Measurements from ENCODE around the gene CXCL9.
"Not testable (repeated sequence)": the region's sequence is repeated elsewhere in the genome, so short reads cannot be mapped to it uniquely, and the experiment has no call there.

The CXCL9 gene

DNA sequence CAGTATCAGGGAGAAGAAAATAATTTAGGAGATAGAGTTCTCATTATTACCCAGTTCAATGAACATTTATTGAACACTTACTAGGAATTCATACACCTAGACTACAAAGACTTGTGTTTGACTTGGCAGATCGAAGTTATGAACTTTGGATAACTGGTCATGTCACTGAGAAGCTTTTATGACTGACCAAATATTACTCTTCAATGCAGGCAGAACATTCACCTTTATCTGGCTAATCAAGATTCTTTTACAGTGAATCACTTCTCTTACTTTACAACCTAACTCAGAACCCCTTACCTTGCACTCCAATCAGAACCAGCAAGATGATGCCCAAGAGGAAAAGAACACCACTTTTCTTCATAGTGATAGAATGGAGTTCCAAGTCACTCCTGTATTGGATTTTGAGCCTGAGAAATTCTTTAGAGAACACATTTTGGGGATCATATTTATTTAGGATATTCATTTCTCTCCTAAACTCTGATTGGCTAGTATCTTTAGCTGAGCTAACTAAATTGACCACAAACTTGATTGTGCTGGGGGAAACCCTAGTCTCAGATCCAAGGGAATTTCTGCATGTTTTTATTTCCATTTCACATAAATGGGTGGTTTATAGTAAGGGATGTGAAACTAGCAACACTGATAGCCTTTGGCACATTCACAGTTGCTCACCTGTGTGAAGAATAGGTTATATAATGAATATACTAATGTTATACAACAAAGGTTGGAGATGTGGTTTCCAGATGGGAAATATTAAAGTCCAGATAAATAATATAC is at the start of gene CXCL9:
Gene CXCL9, minus strand, starts transcription at position 421 of the 774 bp plus-strand sequence. Its CDS starts 60 bp downstream, at position 361.
- no peak for DNase-seq

DNA sequence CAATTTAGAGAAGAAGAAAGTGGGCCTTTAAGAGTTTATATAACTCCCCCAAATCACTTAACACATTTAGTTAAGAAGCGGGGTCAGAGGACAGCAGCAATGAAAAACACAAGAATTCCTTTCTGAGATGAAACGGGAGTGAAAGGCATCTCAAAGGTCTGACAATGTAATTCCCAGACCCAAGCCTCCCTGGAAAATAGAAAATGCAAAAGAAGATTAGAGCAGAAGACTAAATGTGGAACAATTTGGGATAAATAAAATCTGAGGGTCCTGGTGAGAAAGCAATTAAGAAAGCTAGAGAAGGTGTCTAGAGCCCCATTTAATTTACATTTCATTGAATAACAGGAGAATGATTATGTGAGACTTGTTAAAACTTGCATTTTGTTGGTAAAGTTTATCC is 48.1 kb upstream of the CXCL9 start:
- no peak for DNase-seq

DNA sequence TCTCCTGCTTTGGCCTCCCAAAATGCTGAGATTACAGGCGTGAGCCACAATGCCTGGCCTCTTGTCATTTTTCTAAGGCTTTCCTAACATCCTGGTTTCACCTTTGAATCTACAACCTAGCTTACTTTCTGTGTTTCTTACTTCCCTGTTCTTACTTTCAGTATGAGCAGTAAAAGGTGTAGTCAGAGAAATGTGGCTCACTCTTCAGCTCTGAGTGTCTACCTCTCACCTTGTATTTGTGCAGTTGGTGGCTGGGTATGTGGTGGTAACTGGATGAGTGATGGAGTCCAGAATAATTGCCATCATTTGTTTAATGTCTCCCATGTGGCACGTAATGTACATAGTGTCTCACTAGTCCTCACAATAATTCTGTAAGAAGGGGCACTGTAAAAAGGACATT is 47.7 kb upstream of the CXCL9 start:
- DNase-seq, result no peak

DNA sequence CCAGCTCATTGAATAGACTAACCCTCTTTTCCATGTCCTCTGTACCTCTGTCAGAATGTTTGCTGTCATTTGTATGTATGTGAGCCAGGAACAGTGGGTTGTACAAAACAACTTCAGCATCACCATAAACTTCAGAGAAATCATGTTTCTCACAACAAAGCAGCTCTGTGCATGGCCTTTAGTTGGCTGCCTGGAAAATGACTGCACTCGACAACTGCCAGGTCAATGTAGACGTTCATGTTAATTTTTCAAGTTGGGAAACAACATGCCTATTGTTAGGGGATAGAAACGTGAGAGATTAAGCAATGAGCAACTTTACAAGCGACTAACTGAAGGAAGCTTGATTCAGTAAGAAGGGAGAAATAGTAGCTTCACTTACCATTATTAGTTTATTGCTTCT is 46.4 kb upstream of the CXCL9 start:
- DNase-seq, result no peak

DNA sequence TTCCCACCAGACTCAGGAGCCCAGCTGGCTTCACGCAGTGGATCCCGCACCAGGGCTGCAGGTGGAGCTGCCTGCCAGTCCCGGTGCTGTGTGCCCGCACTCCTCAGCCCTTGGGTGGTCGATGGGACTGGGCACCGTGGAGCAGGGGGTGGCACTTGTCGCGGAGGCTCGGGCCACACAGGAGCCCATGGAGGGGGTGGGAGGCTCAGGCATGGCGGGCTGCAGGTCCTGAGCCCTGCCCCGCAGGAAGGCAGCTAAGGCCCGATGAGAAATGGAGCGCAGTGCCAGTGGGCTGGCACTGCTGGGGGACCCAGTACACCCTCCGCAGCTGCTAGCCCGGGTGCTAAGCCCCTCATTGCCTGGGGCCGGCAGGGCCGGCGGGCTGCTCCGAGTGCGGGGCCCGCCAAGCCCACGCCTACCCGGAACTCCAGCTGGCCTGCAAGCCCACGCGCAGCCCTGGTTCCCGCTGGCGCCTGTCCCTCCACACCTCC is 43.3 kb upstream of the CXCL9 start:
- DNase-seq, result not testable (repeated sequence)

DNA sequence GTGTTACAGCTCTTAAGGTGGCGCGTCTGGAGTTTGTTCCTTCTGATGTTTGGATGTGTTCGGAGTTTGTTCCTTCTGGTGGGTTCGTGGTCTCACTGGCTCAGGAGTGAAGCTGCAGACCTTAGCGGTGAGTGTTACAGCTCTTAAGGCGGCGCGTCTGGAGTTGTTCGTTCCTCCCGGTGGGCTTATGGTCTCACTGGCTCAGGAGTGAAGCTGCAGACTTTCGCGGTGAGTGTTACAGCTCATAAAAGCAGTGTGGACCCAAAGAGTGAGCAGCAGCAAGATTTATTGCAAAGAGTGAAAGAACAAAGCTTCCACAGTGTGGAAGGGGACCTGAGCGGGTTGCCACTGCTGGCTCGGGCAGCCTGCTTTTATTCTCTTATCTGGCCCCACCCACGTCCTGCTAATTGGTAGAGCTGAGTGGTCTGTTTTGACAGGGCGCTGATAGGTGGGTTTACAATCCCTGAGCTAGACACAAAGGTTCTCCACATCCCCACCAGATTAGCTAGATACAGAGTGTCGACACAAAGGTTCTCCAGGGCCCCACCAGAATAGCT is 42.6 kb upstream of the CXCL9 start:
- not testable (repeated sequence) for DNase-seq

DNA sequence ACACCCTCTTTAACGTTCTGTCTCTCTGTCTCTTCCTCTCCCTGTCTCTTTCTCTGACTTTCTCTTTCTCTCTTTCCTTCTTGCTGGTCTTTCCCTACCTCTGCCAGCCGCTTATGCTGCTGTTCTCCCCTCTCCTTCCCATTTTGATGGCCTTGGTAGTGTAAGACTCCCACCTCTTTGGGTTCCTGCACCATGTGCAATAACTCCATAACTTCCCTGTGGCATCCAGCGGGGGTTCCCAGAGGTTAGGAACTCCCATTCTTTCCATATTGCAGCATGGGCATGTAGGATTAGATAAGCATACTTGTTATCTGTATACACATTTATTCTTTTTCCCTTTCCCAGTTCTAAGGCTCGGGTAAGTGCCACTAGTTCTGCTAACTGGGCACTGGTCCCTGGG is 37.4 kb upstream of the CXCL9 start:
- DNase-seq, result not testable (repeated sequence)

DNA sequence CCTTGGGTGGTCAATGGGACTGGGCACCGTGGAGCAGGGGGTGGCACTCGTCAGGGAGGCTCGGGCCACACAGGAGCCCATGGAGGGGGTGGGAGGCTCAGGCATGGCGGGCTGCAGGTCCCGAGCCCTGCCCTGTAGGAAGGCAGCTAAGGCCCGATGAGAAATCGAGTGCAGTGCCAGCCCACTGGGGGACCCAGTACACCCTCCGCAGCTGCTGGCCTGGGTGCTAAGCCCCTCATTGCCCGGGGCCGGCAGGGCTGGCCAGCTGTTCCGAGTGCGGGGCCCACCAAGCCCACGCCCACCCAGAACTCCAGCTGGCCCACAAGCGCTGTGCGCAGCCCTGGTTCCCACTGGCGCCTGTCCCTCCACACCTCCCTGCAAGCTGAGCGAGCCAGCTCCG is 36.0 kb upstream of the CXCL9 start:
- DNase-seq, result not testable (repeated sequence)

DNA sequence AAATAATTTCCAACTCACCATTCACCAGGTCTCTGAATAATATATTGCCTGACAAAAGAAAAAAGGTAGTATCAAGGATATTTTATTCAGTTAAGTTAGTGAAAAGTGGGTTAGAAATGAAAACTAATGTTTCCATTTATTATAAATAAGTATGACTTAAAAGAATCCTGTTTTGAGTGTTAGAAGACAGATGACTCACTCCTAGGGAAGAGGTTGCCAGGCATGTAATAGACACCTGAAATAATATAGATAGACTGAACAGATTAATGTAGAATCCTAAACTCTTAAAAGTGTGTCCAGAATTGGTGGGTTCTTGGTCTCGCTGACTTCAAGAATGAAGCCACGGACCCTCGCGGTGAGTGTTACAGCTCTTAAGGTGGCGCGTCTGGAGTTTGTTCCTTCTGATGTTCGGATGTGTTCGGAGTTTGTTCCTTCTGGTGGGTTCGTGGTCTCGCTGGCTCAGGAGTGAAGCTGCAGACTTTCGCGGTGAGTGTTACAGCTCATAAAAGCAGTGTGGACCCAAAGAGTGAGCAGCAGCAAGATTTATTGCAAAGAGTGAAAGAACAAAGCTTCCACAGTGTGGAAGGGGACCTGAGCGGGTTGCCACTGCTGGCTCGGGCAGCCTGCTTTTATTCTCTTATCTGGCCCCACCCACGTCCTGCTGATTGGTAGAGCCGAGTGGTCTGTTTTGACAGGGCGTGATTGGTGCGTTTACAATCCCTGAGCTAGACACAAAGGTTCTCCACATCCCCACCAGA is 35.1 kb upstream of the CXCL9 start:
- DNase-seq, result not testable (repeated sequence)

DNA sequence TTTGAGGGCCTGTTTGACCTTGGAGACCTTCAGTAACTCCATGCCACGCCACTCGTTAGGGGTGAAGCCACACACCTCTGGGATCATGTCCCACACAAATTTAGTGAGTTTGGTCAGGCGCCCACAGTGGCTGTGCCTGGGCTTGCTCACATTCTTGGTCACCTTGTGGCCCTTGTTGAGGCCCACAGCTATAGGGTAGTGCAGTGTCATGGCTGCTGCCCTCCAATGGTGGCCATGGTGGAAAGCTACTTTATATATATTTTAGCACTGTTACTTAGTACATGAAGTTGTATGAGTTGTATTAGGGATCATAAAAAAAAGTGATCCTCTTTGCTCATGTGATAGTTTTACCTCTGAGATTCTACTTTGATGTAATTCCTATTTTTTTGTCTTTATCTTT is 29.5 kb upstream of the CXCL9 start:
- no peak for DNase-seq

DNA sequence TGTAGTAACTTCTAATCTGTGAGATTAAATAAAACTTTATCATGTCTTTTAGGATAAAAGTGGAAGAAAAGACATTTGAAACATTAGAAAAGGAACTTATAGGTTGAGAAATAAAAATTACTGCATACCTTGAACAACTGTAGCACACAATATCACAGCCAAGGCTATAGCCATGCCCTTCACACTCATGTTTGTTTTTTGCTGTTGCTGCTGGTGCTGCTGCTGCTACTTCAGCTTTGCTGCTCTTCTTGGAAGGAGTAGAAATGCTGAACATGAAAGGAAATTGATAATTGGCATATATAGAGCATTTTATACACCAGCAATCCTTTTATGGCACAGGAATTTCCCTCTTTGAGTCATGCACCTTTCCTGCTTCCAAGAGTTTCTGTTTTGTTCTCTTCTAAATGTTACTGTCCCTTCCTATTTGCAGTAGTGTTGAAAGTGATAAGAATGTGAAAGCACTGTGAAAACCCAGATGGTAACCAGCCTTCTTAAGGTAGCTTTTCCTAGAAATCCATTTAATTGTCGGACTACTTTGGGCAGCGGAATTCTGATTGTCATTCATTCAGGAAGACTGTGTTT is 28.6 kb upstream of the CXCL9 start, which contains the start of gene CXCL11:
Gene CXCL11, minus strand, starts transcription at position 272 of the 582 bp plus-strand sequence. Its CDS starts 83 bp downstream, at position 189.
- no peak for DNase-seq

DNA sequence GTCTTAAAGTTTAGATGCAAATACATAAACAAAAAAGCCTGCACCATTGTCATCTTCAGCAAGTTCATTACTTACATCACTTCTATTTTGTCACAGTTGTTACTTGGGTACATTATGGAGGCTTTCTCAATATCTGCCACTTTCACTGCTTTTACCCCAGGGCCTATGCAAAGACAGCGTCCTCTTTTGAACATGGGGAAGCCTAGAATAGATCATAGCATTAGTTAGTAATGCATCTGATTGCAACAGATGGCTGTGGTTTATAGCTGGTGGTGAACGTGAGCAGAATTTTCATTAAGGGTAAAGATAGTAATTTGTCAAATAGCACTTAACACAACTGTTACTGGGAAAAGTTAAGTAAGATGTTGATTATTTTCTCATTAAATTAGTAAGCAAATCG is 27.8 kb upstream of the CXCL9 start:
- no peak for DNase-seq

DNA sequence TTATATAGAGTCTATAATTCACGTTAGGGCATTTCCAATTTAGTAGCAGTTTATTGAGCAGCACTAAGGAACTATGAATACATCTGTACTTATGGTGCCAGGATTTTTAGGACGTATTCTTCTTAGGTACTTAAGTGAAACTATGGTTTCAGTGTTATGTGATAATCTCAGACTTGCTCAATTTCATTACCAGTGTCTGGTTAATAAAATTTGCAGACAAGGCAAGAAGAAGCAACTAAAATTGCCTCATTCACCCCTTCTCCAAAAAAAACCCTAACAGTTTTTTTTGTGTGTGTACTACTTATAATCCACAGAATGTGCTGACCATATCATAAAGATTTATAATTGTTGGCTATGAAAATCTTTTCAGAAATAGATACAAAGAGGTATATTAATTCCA is 22.0 kb upstream of the CXCL9 start:
- DNase-seq, result no peak

DNA sequence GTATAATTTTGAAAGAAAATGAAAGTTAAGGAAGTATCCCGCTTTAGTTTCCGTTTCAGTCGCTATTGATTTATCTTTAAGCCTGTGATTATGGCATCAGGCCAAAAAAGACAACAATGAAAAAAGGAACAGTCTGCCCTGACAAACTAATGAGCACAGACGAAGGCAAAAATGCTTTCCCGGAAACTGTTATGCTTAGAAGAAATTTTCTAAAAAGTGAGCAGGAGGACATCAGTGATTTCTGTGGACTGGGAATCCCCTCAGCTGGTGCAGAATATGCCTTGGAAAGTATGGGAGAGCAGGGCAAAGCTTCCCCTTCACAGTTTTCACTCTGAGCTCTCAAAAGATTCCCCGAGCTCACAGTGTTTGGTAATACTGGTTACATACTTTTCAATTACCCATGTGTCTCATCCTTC is 21.0 kb upstream of the CXCL9 start:
- DNase-seq, result no peak

DNA sequence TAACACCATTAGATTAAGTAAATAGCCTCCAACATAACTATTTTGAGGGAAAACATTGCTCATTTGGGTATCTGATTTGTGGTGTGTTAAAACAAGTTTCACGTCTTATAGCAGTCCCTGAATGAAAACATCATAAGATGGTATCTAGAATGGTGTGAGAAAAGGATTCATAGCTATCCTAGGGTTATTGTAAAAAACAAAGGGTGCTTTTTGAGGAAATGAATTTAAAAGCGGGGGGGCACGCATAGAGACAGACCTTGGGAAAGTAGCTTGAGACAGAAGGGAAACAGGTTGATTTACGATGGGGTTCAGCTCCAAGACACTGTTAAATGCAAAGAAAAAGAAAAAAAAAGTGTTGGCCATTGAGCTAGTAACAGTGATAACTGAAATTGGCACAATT is 16.8 kb upstream of the CXCL9 start:
- no peak for DNase-seq

DNA sequence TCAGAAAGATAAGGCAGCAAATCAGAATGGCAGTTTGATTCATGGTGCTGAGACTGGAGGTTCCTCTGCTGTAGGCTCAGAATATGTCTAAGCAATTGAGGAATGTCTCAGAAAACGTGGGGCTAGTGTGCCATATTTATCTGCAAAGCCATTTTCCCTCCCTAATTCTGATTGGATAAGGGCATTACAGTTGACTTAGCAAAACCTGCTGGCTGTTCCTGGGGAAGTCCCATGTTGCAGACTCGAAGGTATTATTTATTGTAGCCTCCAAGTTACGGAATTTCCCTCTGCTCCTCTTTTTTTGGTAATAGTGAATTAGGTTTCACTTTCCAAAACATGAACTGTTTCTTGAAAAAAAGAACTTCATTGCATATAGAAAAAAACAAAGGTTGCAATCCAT is 16.1 kb upstream of the CXCL9 start, which contains the start of gene CXCL10:
Gene CXCL10, minus strand, starts transcription at position 109 of the 400 bp plus-strand sequence. Its CDS starts 66 bp downstream, at position 43.
- no peak for DNase-seq

DNA sequence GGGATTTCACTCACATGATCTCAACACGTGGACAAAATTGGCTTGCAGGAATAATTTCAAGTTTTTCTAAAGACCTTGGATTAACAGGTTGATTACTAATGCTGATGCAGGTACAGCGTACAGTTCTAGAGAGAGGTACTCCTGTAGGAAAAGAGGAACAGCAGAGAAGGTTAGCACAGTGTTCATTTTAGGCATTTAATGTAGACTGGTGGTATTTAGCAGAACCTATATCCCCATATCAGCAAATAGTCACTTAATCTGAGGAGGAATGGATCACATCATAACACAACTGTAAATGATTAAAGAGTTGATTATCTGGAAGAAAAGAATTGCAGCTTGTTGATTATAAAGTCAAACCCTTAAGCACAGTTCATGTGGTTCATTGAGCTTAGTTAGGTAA is 15.4 kb upstream of the CXCL9 start:
- DNase-seq, result no peak

DNA sequence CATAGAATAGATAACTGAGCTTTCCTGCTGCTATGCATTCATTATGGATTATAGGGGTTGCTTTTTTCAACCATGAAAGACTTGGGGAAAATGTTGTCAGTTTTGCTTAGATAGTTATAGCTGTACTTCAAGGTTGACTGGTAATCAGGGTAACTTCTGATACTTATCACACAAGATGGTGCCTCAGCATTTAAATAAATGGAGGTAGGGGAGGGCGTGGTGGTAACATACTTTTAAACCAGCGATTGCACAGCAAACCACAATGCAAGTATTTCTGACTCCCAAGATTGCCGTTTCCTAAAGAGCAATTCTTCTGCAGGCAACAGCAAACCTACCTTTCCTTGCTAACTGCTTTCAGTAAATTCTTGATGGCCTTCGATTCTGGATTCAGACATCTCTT is 14.7 kb upstream of the CXCL9 start:
- DNase-seq, result no peak

DNA sequence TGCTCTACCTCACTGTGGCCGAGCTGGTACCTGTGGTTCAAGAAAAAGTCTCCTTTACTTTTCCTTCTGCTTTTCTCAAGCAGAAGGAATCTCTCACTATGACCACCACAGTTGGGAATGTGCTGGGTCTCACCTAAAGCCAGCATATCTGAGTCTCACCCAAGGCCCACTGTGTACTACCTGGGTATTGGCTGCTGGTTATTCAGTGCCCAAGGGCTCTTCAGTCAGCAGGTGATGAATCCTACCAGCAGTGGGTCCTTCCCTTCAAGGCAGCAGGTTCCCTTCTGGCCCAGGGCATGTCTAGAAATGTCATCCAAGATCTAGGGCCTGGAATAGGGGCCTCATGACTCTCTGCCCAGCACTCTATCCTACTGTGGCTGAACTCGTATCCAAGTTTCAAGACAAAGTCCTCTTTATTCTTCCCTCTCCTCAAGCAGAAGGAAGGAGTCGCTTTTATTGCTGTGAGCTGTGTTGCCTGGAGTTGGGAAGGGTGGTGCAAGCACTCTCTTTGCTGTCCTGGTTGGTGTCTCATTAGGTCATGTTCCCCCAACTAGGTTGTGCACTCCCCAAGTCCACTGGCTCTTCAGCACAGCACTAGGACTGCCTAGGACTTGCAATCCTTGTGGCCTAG is 9.9 kb upstream of the CXCL9 start:
- DNase-seq, result no peak

DNA sequence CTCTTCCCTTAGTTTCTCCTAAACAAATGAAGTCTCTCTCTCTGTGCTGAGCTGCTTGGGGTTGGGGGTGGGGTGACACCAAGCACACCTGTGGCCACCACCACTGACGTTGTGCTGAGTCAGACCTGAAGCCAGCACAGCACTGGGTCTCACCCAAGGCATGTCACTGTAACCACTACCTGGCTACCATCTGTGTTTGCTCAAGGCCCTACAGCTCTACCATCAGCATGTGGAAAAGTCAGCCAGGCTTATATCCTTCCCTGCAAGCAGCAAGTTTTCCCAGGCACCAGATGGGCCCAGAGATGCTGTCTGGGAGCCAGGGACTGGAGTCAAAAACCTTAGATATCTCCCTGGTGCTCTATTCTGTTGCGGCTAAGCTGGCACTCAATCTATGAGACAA is 9.1 kb upstream of the CXCL9 start:
- DNase-seq, result peak; percentile 28 to 46

DNA sequence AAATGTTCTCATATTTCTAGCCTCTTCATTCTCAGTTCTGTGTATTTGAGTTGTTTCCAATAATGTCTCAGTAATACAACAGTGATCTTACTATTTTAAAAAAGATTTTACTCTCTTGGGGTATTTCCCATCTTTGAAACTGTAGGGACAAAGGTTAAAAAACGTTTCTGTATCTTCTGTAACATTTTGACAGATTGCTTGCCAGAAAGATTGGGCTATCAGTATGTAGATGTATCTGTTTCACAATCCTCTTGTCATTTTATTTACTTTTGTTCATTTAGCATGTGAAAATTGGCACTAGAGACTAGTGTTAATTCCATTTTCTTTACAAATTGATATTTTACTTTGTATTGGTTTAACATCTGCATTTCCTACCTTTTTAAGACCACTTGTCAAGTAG is 6.2 kb upstream of the CXCL9 start:
- no peak for DNase-seq

DNA sequence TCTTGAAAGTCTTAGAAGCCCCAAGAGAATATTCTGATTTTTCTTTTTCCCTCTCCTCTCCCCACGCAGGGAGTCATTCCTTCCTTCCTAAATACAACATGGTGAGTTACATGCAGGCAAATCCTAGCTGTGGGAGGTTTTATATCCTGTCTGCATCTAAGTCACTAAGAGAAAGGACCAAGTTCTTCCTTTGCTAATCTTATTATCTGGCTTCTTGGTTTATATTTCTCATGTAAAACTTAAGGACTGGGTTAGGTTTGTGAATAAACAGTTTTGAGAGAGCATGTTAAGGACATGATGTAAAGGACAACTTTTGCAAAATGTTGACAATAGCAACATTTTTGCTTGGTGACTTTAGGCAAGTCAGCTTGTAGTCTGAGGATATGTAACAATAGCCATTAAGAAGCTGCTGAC is 5.1 kb upstream of the CXCL9 start:
- DNase-seq, result no peak

Measured in SHP77 (cell line).